PFSK-1 (cell line): Measurements from ENCODE around the gene WDR49.

ENCODE experiments used
- FOXP2 ChIP-seq: optimal IDR thresholded peaks from 2 replicates; pipeline ENCODE3; 2011; ENCODE audit warnings: borderline replicate concordance, control low read depth, inconsistent platforms; ENCODE audit not compliant: insufficient read depth; ENCODE audit errors: extremely low read length, extremely low read depth
- POLR2AphosphoS5 ChIP-seq: IDR thresholded peaks from 2 replicates; pipeline ENCODE4 v1.6.1; 2012; ENCODE audit warnings: low read depth, mild to moderate bottlenecking, control low read depth, low read length, moderate library complexity
- REST ChIP-seq, 2 experiments: IDR thresholded peaks; 2 replicates each; pipeline versions ENCODE4 v1.6.1 to v1.8.0; 2011 to 2012; ENCODE audit warnings: low read depth in 2 of 2, low read length in 2 of 2, control low read depth in 1 of 2, inconsistent platforms in 1 of 2, mild to moderate bottlenecking in 1 of 2, moderate library complexity in 1 of 2; ENCODE audit not compliant: insufficient read depth in 1 of 2
- SIN3A ChIP-seq: IDR thresholded peaks from 2 replicates; pipeline ENCODE4 v1.6.1; 2012; ENCODE audit warnings: mild to moderate bottlenecking, low read length, moderate library complexity, borderline replicate concordance; ENCODE audit not compliant: insufficient read depth
- TAF1 ChIP-seq: IDR thresholded peaks from 2 replicates; pipeline ENCODE4 v1.6.1; 2012; ENCODE audit warnings: low read length, control low read depth, borderline replicate concordance; ENCODE audit not compliant: insufficient read depth

WDR49 gene

GRCh38 chr3:167644611-167645010, 9.1 kb downstream of the WDR49 start:
- TF ChIP-seq POLR2AphosphoS5 (no peak), TAF1 (no peak), REST (IDR thresholded peaks at IDR 0.05; ENCODE audit: insufficient read depth in 1 of 2, low read depth in 2 of 2, low read length in 2 of 2) (no peak), FOXP2 (no peak), SIN3A (no peak)

GRCh38 chr3:167631471-167631870, 22.3 kb downstream of the WDR49 start:
- TF ChIP-seq POLR2AphosphoS5 (no peak), TAF1 (no peak), FOXP2 (no peak), SIN3A (no peak), REST (IDR thresholded peaks at IDR 0.05; ENCODE audit: insufficient read depth in 1 of 2, low read depth in 2 of 2, low read length in 2 of 2) (no peak)

- TF ChIP-seq FOXP2 (no peak), SIN3A (no peak), REST (IDR thresholded peaks at IDR 0.05; ENCODE audit: insufficient read depth in 1 of 2, low read depth in 2 of 2, low read length in 2 of 2) (no peak), POLR2AphosphoS5 (no peak), TAF1 (no peak)
These were observed 27.3 kb downstream of the WDR49 start for GRCh38 chr3:167626490-167626889.

GRCh38 chr3:167615030-167615429, 38.7 kb downstream of the WDR49 start:
- TF ChIP-seq FOXP2 (no peak), POLR2AphosphoS5 (no peak), TAF1 (no peak), SIN3A (no peak), REST (IDR thresholded peaks at IDR 0.05; ENCODE audit: insufficient read depth in 1 of 2, low read depth in 2 of 2, low read length in 2 of 2) (no peak)

GRCh38 chr3:167611718-167612117, 42.0 kb downstream of the WDR49 start:
- TF ChIP-seq TAF1, result no peak
- TF ChIP-seq SIN3A, result no peak
- TF ChIP-seq REST (IDR thresholded peaks at IDR 0.05; ENCODE audit: insufficient read depth in 1 of 2, low read depth in 2 of 2, low read length in 2 of 2), result no peak
- TF ChIP-seq FOXP2, result no peak
- TF ChIP-seq POLR2AphosphoS5, result no peak
